ENCODE data around the gene CDK17. TPM values are rescaled to one million over a fixed set of nuclear protein-coding genes. Genes with fewer than 3 reads are reported as not detected.

CDK17 gene
- total and polyA plus RNA-seq, 2 of the 8 experiments (the other 6 are each of a cell fraction or from before 2014, with no cell fraction given) = 5.8 to 20.0 TPM

DNA sequence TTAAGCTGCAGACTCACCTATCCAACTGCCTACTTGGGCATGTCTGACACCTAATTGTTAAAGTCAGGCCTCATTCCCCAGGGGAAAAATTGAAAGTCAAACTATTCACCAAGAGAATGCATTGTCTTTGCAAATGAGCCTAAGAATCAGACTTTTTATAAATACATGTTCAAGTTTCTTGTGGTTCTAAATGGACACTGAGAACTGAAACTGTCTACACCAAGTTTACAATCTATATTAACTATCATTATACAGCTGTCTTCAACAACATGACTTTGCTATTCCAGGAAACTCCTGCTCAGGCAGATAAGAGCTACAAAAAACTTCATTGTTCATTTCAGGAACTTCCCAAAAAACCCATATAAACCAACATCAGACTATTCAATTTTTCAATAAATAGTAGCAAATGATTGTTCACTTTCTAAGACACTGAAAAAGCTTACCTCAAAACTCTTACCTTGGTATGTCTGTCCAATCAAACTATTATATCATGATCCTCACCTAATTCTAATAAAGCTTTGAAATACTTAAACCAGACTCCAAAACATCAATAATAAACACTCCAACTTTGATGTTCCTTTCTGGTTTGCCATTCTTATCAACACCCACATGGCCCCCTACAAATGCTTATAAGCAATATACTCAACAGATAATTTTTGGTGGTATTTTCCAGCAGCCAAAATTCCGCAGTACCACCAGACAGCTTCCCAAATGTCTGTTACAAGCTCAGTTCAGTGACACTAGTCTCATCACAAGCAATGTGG lies 24.2 kb downstream of the CDK17 start (continued):
- TF ChIP-seq, protein P1, sequence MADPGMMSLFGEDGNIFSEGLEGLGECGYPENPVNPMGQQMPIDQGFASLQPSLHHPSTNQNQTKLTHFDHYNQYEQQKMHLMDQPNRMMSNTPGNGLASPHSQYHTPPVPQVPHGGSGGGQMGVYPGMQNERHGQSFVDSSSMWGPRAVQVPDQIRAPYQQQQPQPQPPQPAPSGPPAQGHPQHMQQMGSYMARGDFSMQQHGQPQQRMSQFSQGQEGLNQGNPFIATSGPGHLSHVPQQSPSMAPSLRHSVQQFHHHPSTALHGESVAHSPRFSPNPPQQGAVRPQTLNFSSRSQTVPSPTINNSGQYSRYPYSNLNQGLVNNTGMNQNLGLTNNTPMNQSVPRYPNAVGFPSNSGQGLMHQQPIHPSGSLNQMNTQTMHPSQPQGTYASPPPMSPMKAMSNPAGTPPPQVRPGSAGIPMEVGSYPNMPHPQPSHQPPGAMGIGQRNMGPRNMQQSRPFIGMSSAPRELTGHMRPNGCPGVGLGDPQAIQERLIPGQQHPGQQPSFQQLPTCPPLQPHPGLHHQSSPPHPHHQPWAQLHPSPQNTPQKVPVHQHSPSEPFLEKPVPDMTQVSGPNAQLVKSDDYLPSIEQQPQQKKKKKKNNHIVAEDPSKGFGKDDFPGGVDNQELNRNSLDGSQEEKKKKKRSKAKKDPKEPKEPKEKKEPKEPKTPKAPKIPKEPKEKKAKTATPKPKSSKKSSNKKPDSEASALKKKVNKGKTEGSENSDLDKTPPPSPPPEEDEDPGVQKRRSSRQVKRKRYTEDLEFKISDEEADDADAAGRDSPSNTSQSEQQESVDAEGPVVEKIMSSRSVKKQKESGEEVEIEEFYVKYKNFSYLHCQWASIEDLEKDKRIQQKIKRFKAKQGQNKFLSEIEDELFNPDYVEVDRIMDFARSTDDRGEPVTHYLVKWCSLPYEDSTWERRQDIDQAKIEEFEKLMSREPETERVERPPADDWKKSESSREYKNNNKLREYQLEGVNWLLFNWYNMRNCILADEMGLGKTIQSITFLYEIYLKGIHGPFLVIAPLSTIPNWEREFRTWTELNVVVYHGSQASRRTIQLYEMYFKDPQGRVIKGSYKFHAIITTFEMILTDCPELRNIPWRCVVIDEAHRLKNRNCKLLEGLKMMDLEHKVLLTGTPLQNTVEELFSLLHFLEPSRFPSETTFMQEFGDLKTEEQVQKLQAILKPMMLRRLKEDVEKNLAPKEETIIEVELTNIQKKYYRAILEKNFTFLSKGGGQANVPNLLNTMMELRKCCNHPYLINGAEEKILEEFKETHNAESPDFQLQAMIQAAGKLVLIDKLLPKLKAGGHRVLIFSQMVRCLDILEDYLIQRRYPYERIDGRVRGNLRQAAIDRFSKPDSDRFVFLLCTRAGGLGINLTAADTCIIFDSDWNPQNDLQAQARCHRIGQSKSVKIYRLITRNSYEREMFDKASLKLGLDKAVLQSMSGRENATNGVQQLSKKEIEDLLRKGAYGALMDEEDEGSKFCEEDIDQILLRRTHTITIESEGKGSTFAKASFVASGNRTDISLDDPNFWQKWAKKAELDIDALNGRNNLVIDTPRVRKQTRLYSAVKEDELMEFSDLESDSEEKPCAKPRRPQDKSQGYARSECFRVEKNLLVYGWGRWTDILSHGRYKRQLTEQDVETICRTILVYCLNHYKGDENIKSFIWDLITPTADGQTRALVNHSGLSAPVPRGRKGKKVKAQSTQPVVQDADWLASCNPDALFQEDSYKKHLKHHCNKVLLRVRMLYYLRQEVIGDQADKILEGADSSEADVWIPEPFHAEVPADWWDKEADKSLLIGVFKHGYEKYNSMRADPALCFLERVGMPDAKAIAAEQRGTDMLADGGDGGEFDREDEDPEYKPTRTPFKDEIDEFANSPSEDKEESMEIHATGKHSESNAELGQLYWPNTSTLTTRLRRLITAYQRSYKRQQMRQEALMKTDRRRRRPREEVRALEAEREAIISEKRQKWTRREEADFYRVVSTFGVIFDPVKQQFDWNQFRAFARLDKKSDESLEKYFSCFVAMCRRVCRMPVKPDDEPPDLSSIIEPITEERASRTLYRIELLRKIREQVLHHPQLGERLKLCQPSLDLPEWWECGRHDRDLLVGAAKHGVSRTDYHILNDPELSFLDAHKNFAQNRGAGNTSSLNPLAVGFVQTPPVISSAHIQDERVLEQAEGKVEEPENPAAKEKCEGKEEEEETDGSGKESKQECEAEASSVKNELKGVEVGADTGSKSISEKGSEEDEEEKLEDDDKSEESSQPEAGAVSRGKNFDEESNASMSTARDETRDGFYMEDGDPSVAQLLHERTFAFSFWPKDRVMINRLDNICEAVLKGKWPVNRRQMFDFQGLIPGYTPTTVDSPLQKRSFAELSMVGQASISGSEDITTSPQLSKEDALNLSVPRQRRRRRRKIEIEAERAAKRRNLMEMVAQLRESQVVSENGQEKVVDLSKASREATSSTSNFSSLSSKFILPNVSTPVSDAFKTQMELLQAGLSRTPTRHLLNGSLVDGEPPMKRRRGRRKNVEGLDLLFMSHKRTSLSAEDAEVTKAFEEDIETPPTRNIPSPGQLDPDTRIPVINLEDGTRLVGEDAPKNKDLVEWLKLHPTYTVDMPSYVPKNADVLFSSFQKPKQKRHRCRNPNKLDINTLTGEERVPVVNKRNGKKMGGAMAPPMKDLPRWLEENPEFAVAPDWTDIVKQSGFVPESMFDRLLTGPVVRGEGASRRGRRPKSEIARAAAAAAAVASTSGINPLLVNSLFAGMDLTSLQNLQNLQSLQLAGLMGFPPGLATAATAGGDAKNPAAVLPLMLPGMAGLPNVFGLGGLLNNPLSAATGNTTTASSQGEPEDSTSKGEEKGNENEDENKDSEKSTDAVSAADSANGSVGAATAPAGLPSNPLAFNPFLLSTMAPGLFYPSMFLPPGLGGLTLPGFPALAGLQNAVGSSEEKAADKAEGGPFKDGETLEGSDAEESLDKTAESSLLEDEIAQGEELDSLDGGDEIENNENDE (IDR thresholded peaks at IDR 0.05; ENCODE audit: insufficient replicate concordance, low read length) = no peak
